ENCODE data around the gene ZNF584.

Gene ZNF584

GRCh38 chr19:58386576-58387337, 21.7 kb upstream of the ZNF584 start, which contains the start of gene RPS5 (continued):
- peak; percentile 32 for TF ChIP-seq ZSCAN4 (tag by site-specific recombination; IDR thresholded peaks at IDR 0.05)
- TF ChIP-seq ZNF404 (tag by site-specific recombination; IDR thresholded peaks at IDR 0.05) = no peak
- no peak for TF ChIP-seq ZNF558 (tag by site-specific recombination; IDR thresholded peaks at IDR 0.05)
- TF ChIP-seq YY1 (tag by site-specific recombination; IDR thresholded peaks at IDR 0.05) = peak; percentile 62
- peak; percentile 83 for TF ChIP-seq ZNF501 (tag by site-specific recombination; IDR thresholded peaks at IDR 0.05)
- peak; percentile 33 for TF ChIP-seq GLIS1 (tag by site-specific recombination; IDR thresholded peaks at IDR 0.05)
- TF ChIP-seq ZBTB48 (tag by site-specific recombination; IDR thresholded peaks at IDR 0.05) = 0 out of 2 replicates have a peak, but pooled peaks have one; percentile 17
- peak; percentile 10; the same call in 1 of the 2 replicates for TF ChIP-seq PRDM4 (tag by site-specific recombination; IDR thresholded peaks at IDR 0.05)
- TF ChIP-seq INSM2 (tag by site-specific recombination; IDR thresholded peaks at IDR 0.05) = no peak; the same call in 1 of the 2 replicates
- peak; percentile 2; the same call in 1 of the 2 replicates for TF ChIP-seq KLF1 (tag by site-specific recombination; IDR thresholded peaks at IDR 0.05)
- peak; percentile 57; the same call in 1 of the 2 replicates for TF ChIP-seq ZNF362 (tag by site-specific recombination; IDR thresholded peaks at IDR 0.05)
- peak; percentile 48 for TF ChIP-seq ZNF341 (tag by site-specific recombination; IDR thresholded peaks at IDR 0.05; ENCODE audit: low read depth)
- TF ChIP-seq ZNF324 (tag by site-specific recombination; IDR thresholded peaks at IDR 0.05) = peak; percentile 30; the same call in 1 of the 2 replicates
- peak; percentile 63; the same call in 1 of the 2 replicates for TF ChIP-seq ZBTB8A (tag by site-specific recombination; IDR thresholded peaks at IDR 0.05)
- peak; percentile 83 for TF ChIP-seq ZBTB17 (tag by site-specific recombination; IDR thresholded peaks at IDR 0.05)
- TF ChIP-seq ZNF843 (tag by site-specific recombination; IDR thresholded peaks at IDR 0.05) = peak; percentile 52; the same call in 1 of the 2 replicates
- TF ChIP-seq EGR2 (tag by site-specific recombination; IDR thresholded peaks at IDR 0.05; ENCODE audit: low read depth) = 0 out of 2 replicates have a peak, but pooled peaks have one; percentile 15
- TF ChIP-seq PATZ1 (tag by site-specific recombination; IDR thresholded peaks at IDR 0.05) = peak; percentile 42
- 0 out of 2 replicates have a peak, but pooled peaks have one; percentile 15 for TF ChIP-seq KLF10 (tag by site-specific recombination; IDR thresholded peaks at IDR 0.05)
- TF ChIP-seq HIC1 (tag by site-specific recombination; IDR thresholded peaks at IDR 0.05) = peak; percentile 88
- peak; percentile 52; the same call in 1 of the 2 replicates for TF ChIP-seq ZNF600 (tag by site-specific recombination; IDR thresholded peaks at IDR 0.05)
- peak; percentile 32; the same call in 1 of the 2 replicates for TF ChIP-seq ZBTB21 (tag by site-specific recombination; IDR thresholded peaks at IDR 0.05)
- no peak for TF ChIP-seq ZNF571 (tag by site-specific recombination; IDR thresholded peaks at IDR 0.05)
- peak; percentile 62; the same call in 1 of the 2 replicates for TF ChIP-seq ZNF391 (tag by site-specific recombination; IDR thresholded peaks at IDR 0.05; ENCODE audit: borderline replicate concordance, low read depth)
- TF ChIP-seq ZNF112 (tag by site-specific recombination; IDR thresholded peaks at IDR 0.05) = no peak
- TF ChIP-seq ZNF416 (tag by site-specific recombination; IDR thresholded peaks at IDR 0.05) = no peak
- no peak for TF ChIP-seq ZNF701 (tag by site-specific recombination; IDR thresholded peaks at IDR 0.05)
